Measurements from ENCODE around the gene TCF12. TPM values are rescaled to one million over a fixed set of nuclear protein-coding genes. Genes with fewer than 3 reads are reported as not detected.

Gene TCF12
- total RNA-seq, 1 donor from 2014 or later = 144 TPM

DNA sequence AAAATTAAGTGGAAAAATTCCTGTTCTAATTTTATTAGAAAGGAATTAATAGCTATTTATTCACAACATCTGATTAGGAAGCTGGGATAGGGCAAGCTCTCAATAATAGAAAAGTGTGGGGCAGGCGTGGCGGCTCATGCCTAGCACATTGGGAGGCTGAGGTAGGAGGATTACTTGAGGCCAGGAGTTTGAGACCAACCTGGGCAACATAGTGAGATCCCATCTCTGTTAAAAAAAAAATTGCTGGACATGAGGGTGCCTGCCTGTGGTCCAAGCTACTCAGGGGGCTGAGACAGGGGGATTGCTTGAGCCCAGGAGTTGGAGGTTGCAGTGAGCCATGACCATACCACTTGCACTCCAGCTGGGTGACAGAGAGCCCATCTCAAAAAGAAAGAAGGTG, 119.6 kb downstream of the TCF12 start:
- no peaks in the 10 kb centered on the region for H3K4me1 ChIP-seq

DNA sequence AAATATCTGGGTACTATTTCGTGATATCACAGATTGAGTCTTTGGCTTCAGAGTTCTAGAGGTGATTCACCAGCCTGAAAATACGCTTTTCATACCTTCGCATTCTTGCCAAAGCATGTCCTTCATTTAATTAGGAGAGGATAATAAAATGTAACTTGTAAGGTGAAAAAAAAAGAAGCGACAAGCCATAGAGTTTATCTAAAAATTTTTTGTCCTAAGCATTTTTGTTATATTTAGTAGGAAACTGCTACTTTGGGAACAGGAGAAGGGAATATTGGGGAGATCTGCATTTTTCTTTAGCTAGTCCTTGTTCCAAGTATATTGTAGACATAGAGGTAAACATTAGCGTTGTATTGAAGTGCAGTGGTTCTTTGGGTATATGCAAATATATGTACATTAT, 120.1 kb downstream of the TCF12 start:
- Histone ChIP-seq H3K4me3 (no peak overlapping the region), H3K9me3 (no peaks in the 10 kb centered on the region), H3K36me3 (no peaks in the 10 kb centered on the region), H3K4me1 (no peaks in the 10 kb centered on the region), H3K27me3 (no peaks in the 10 kb centered on the region), H3K27ac (no peak overlapping the region)
- no peak for DNase-seq (ENCODE audit: low spot score in 2 of 2)
- intact Hi-C loops (cut with DNase I) = no loop called here
- TF ChIP-seq, protein P1, sequence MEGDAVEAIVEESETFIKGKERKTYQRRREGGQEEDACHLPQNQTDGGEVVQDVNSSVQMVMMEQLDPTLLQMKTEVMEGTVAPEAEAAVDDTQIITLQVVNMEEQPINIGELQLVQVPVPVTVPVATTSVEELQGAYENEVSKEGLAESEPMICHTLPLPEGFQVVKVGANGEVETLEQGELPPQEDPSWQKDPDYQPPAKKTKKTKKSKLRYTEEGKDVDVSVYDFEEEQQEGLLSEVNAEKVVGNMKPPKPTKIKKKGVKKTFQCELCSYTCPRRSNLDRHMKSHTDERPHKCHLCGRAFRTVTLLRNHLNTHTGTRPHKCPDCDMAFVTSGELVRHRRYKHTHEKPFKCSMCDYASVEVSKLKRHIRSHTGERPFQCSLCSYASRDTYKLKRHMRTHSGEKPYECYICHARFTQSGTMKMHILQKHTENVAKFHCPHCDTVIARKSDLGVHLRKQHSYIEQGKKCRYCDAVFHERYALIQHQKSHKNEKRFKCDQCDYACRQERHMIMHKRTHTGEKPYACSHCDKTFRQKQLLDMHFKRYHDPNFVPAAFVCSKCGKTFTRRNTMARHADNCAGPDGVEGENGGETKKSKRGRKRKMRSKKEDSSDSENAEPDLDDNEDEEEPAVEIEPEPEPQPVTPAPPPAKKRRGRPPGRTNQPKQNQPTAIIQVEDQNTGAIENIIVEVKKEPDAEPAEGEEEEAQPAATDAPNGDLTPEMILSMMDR (IDR thresholded peaks at IDR 0.05) = no peak

More for the DNA sequence above, 119.6 kb downstream of the TCF12 start:
- no peaks in the 10 kb centered on the region for H3K27me3 ChIP-seq
- no peak overlapping the region for H3K27ac ChIP-seq
- TF ChIP-seq, protein P1 (IDR thresholded peaks at IDR 0.05) = no peak
- H3K4me3 ChIP-seq = no peak overlapping the region
- intact Hi-C loops (cut with DNase I) = no loop called here
- DNase-seq (ENCODE audit: low spot score in 2 of 2) = no peak
- H3K9me3 ChIP-seq = no peaks in the 10 kb centered on the region
- H3K36me3 ChIP-seq = no peaks in the 10 kb centered on the region

DNA sequence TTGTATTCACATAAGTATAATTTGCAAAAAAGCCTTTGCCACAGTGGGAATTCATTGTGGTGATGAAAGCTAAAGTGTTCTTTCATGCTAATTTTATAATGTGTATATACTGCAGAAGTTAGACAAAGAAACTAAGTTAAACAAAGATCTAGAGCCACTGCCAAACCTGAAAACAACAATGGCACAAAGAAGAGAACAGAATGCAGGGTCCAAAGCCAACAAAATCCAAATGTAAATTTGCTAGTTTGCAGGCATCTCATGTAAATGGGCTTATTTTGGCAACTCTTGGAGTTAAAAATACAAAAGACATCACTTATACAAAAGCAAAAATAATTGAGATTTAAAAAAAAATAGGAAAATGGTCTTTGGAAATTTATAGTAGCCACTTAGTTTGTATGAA, 123.0 kb downstream of the TCF12 start:
- TF ChIP-seq, protein P1 (IDR thresholded peaks at IDR 0.05) = no peak
- intact Hi-C loops (cut with DNase I) = no loop called here
- Histone ChIP-seq H3K9me3 (no peaks in the 10 kb centered on the region), H3K36me3 (no peaks in the 10 kb centered on the region), H3K4me1 (no peaks in the 10 kb centered on the region), H3K27me3 (no peaks in the 10 kb centered on the region), H3K27ac (no peak overlapping the region), H3K4me3 (no peak overlapping the region)
- DNase-seq (ENCODE audit: low spot score in 2 of 2) = no peak

DNA sequence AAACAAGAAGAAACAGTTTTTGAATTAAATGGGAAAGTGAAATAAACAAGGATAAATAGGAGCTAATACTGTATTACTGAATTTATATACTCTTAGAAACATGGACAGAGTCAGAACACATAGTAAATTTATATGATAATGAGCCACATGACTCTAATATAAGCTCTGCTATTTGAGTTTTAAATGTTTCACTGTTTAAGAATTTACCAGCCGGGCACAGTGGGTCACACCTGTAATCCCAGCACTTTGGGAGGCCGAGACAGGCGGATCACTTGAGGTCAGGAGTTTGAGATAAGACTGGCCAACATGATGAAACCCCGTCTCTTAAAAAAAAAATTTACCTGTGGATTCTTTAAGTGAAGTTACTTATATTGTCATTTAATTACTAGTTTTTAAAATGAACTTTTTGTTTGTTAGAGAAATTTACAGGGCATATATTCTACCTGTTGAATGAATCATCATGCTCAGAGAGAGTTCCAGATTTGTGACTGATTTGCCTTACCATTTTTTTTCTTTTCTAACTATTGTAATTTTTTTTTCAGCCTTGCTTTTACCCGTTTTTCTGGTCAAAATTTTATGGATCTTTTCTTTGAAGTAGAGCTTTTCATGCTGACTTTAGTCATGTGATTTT, 125.7 kb downstream of the TCF12 start:
- Histone ChIP-seq H3K4me1 (no peaks in the 10 kb centered on the region), H3K9me3 (no peaks in the 10 kb centered on the region), H3K27ac (no peak overlapping the region), H3K36me3 (no peaks in the 10 kb centered on the region), H3K4me3 (no peak overlapping the region), H3K27me3 (no peaks in the 10 kb centered on the region)
- intact Hi-C loops (cut with DNase I) = no loop called here
- DNase-seq (ENCODE audit: low spot score in 2 of 2) = no peak
- TF ChIP-seq, protein P1 (IDR thresholded peaks at IDR 0.05) = no peak

- Histone ChIP-seq H3K4me3 (no peak overlapping the region), H3K4me1 (no peaks in the 10 kb centered on the region), H3K27me3 (no peaks in the 10 kb centered on the region), H3K27ac (no peak overlapping the region), H3K36me3 (no peaks in the 10 kb centered on the region), H3K9me3 (no peaks in the 10 kb centered on the region)
- TF ChIP-seq, protein P1 (IDR thresholded peaks at IDR 0.05) = no peak
- intact Hi-C loops (cut with DNase I) = no loop called here
- DNase-seq (ENCODE audit: low spot score in 2 of 2) = no peak
These were observed 126.5 kb downstream of the TCF12 start for GRCh38 chr15:57044970-57045369.
